ENCODE measurements around the gene SLFN14. TPM values are rescaled to one million over a fixed set of nuclear protein-coding genes. Genes with fewer than 3 reads are reported as not detected.
A peak's percentile ranks its signal among the peaks of the same experiment; 100 is the strongest.

SLFN14 gene
- total and polyA plus RNA-seq, 11 donors = 0.31 TPM; not detected in 10

DNA sequence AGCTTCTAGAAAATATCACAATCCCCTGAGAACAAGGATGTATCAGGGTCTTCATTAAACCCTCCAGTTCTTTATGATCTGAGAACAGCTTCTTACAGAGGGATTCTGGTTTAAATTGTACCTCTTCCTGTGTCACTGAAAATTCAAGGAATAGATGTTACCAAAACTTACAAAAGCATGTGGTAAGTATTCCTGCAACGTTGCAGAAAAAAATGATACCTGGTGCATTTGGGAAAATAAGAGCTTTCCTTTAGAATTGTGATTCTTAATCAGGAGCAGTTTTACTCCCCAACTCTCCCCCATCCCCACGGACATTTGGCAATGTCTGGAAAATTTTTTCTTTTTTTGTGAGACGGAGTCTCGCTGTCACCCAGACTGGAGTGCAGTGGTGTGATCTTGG is 7.3 kb downstream of the SLFN14 start:
- intact Hi-C loops (cut with DNase I) = no loop called here
- 68 to 78% (median 76%) methylated on average over 4 of the region's 4 CpGs for WGBS, 4 donors
- Histone ChIP-seq H3K4me3 (no peak overlapping the region), H3K27ac (no peak overlapping the region), H3K36me3 (no peaks in the 10 kb centered on the region), H3K9me3 (no peaks in the 10 kb centered on the region), H3K4me1 (peaks cover 0 to 7% (median 0%) of the 10 kb centered on the region in 12 donors), H3K27me3 (peaks cover 0 to 10% (median 0%) of the 10 kb centered on the region in 9 donors)
- no peak for ATAC-seq
- no peak for TF ChIP-seq POLR2A (IDR thresholded peaks at IDR 0.05)
- TF ChIP-seq, protein P1, sequence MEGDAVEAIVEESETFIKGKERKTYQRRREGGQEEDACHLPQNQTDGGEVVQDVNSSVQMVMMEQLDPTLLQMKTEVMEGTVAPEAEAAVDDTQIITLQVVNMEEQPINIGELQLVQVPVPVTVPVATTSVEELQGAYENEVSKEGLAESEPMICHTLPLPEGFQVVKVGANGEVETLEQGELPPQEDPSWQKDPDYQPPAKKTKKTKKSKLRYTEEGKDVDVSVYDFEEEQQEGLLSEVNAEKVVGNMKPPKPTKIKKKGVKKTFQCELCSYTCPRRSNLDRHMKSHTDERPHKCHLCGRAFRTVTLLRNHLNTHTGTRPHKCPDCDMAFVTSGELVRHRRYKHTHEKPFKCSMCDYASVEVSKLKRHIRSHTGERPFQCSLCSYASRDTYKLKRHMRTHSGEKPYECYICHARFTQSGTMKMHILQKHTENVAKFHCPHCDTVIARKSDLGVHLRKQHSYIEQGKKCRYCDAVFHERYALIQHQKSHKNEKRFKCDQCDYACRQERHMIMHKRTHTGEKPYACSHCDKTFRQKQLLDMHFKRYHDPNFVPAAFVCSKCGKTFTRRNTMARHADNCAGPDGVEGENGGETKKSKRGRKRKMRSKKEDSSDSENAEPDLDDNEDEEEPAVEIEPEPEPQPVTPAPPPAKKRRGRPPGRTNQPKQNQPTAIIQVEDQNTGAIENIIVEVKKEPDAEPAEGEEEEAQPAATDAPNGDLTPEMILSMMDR (IDR thresholded peaks at IDR 0.05) = no peak
- no peak for DNase-seq

DNA sequence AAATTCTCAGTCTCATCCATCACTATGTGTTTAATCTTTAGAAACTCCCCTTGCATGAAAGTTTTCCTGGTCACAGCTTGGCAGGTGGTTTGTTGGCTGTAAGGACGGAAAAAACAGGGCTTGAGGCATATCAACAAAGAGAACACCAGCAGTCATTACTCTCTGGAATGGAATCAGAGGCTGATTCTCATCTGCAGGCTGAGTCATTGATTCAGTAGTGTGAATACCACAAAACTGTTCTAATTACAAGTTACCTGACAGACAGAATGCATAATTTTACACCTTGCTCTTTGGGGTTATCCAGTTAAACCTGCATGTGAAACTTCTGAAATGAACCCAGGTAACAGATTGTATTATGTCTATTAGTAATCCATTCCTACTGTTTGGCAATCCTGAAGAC is 11.6 kb downstream of the SLFN14 start:
- H3K27me3 ChIP-seq = no peaks in the 10 kb centered on the region
- no peak overlapping the region for H3K4me3 ChIP-seq
- no peak for ATAC-seq
- DNase-seq = no peak
- no peaks in the 10 kb centered on the region for H3K36me3 ChIP-seq
- no peaks in the 10 kb centered on the region for H3K9me3 ChIP-seq
- no peak for TF ChIP-seq POLR2A (IDR thresholded peaks at IDR 0.05)
- TF ChIP-seq, protein P1 (IDR thresholded peaks at IDR 0.05) = no peak
- 55 to 75% (median 62%) methylated on average over 1 of the region's 1 CpG for WGBS, 4 donors
- peaks cover 0 to 16% (median 0%) of the 10 kb centered on the region in 12 donors for H3K4me1 ChIP-seq
- intact Hi-C loops (cut with DNase I) = no loop called here
- no peak overlapping the region for H3K27ac ChIP-seq

DNA sequence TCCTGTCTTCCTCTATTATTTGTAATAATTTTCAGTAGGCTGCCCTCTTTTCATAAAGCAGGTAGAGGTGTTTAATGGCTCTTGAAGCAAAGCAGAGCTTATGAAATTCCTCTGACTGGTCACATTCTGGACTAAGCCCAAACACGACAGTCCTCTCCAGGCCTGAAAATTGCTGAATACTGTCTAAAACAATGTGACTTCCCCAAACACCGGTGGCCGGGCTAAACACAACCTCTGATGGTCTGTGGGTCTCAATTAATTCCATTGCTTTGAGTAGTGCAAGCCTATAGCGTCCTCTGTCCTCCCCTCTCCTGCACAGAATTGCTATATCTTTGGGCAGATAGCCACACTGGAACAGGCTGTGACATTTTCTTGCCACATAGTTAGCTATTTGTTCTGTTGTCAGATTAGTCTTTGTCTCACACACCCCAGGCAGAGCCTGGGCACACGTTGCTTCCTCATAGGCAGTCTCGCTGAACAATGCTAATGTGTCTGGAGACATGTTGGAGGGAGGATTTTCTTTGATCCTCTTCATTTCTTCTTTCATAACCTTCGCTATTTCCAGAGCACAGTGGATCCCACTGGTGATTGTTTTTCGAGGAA is 12.3 kb downstream of the SLFN14 start:
- Histone ChIP-seq H3K27me3 (no peaks in the 10 kb centered on the region), H3K4me1 (peaks cover 0 to 16% (median 0%) of the 10 kb centered on the region in 12 donors), H3K9me3 (no peaks in the 10 kb centered on the region), H3K36me3 (no peaks in the 10 kb centered on the region), H3K4me3 (no peak overlapping the region), H3K27ac (peak overlapping the region in 1 of 12 donors; percentile 24)
- intact Hi-C loops (cut with DNase I) = no loop called here
- no peak for TF ChIP-seq POLR2A (IDR thresholded peaks at IDR 0.05)
- TF ChIP-seq, protein P1 (IDR thresholded peaks at IDR 0.05) = no peak
- DNase-seq (no peak), ATAC-seq (peak in 3 of 4 donors; percentile 20 to 67 (median 66))
- WGBS, 4 donors = 68 to 80% (median 72%) methylated on average over 8 of the region's 8 CpGs

- Histone ChIP-seq H3K27ac (no peak overlapping the region), H3K4me1 (peaks cover 0 to 21% (median 0%) of the 10 kb centered on the region in 12 donors), H3K4me3 (no peak overlapping the region), H3K9me3 (no peaks in the 10 kb centered on the region), H3K36me3 (no peaks in the 10 kb centered on the region), H3K27me3 (no peaks in the 10 kb centered on the region)
- ATAC-seq (no peak), DNase-seq (no peak)
- no peak for TF ChIP-seq POLR2A (IDR thresholded peaks at IDR 0.05)
- TF ChIP-seq, protein P1 (IDR thresholded peaks at IDR 0.05) = no peak
- intact Hi-C loops (cut with DNase I) = no loop called here
- WGBS, 4 donors = 80 to 86% (median 82%) methylated on average over 1 of the region's 1 CpG
Measured at GRCh38 chr17:35546487-35546886, 14.1 kb downstream of the SLFN14 start.
